Loucy (cell line): ENCODE measurements around the gene APBA3.

Experiments used
- H2AFZ ChIP-seq: fragments of 200-600 bp; sonication (generic); 2 replicates; pipeline ENCODE4 v1.6.0; 2016; ENCODE audit warnings: antibody characterized with exemption, mild to moderate bottlenecking, low read length, moderate library complexity
- H3F3A ChIP-seq: fragments of 200-600 bp; 2 replicates; pipeline ENCODE4 v1.6.0; 2016; ENCODE audit warnings: antibody characterized with exemption, low read depth, mild to moderate bottlenecking
- H3K27me3 ChIP-seq: fragments of 200-600 bp; sonication (generic); 2 replicates; pipeline ENCODE4 v1.6.1; 2014; ENCODE audit warnings: low read length, mild to moderate bottlenecking; ENCODE audit not compliant: insufficient read depth, poor library complexity, severe bottlenecking
- H3K36me3 ChIP-seq: fragments of 200-600 bp; sonication (generic); 2 replicates; pipeline ENCODE4 v1.6.1; 2016; ENCODE audit warnings: low read length; ENCODE audit not compliant: insufficient read depth
- H3K4me1 ChIP-seq: fragments of 200-600 bp; sonication (generic); 2 replicates; pipeline ENCODE4 v1.5.1; 2014; ENCODE audit warnings: low read length, mild to moderate bottlenecking; ENCODE audit not compliant: insufficient read depth, poor library complexity, severe bottlenecking
- H3K4me2 ChIP-seq: fragments of 200-600 bp; sonication (generic); 2 replicates; pipeline ENCODE4 v1.6.0; 2014; ENCODE audit warnings: antibody characterized with exemption, low read length, low read depth, mild to moderate bottlenecking; ENCODE audit not compliant: poor library complexity, severe bottlenecking
- H3K4me3 ChIP-seq: fragments of 200-600 bp; sonication (generic); 2 replicates; pipeline ENCODE4 v1.5.1; 2014; ENCODE audit warnings: low read length, mild to moderate bottlenecking, mixed read lengths; ENCODE audit not compliant: poor library complexity, severe bottlenecking
- H3K79me2 ChIP-seq: fragments of 200-600 bp; sonication (generic); 2 replicates; pipeline ENCODE4 v1.6.1; 2014; ENCODE audit warnings: low read length; ENCODE audit not compliant: insufficient read depth
- H3K9ac ChIP-seq: fragments of 200-600 bp; sonication (generic); 2 replicates; pipeline ENCODE4 v1.6.0; 2014; ENCODE audit warnings: mild to moderate bottlenecking, low read depth, low read length, moderate library complexity; ENCODE audit not compliant: poor library complexity, severe bottlenecking
- H3K9me2 ChIP-seq: fragments of 200-600 bp; sonication (generic); replicated peaks from 2 replicates; pipeline ENCODE4 v1.6.1; 2016; ENCODE audit warnings: low read depth, low read length, mixed read lengths
- H3K9me3 ChIP-seq: fragments of 200-600 bp; sonication (generic); 2 replicates; pipeline ENCODE4 v1.6.1; 2014; ENCODE audit warnings: mild to moderate bottlenecking, antibody characterized with exemption, low read length, low read depth; ENCODE audit not compliant: insufficient read depth
- H4K20me1 ChIP-seq: fragments of 200-600 bp; sonication (generic); 2 replicates; pipeline ENCODE4 v1.6.0; 2014; ENCODE audit warnings: antibody characterized with exemption, low read length, mild to moderate bottlenecking; ENCODE audit not compliant: insufficient read depth, poor library complexity, severe bottlenecking
- CTCF ChIP-seq: fragments of 200-600 bp; sonication (generic); conservative IDR thresholded peaks from 2 replicates; pipeline ENCODE4 v1.5.1; 2014; ENCODE audit warnings: mild to moderate bottlenecking, antibody characterized with exemption, low read length
- EZH2phosphoT487 ChIP-seq: fragments of 200-600 bp; IDR thresholded peaks from 2 replicates; pipeline ENCODE4 v1.6.1; 2018; ENCODE audit warnings: antibody characterized with exemption, mild to moderate bottlenecking, moderate library complexity, borderline replicate concordance

Gene APBA3

GRCh38 chr19:3782330-3782729, 20.8 kb upstream of the APBA3 start:
- Histone ChIP-seq H2AFZ (no peak overlapping the region), H3K4me3 (no peak overlapping the region)

GRCh38 chr19:3781603-3782002, 20.1 kb upstream of the APBA3 start:
- no peaks in the 10 kb centered on the region for H3K9me2 ChIP-seq
- H3K9ac ChIP-seq, result no peak overlapping the region
- no peak for TF ChIP-seq EZH2phosphoT487
- no peak for TF ChIP-seq CTCF
- peaks cover 15% of the 10 kb centered on the region for H3K79me2 ChIP-seq
- peaks cover 8% of the 10 kb centered on the region for H3K4me1 ChIP-seq
- peaks cover 4% of the 10 kb centered on the region for H3K27me3 ChIP-seq
- H3K4me2 ChIP-seq, result no peak overlapping the region
- H2AFZ ChIP-seq, result no peak overlapping the region
- no peaks in the 10 kb centered on the region for H4K20me1 ChIP-seq
- no peaks in the 10 kb centered on the region; the same call in 1 of the 2 replicates for H3K9me3 ChIP-seq
- H3K36me3 ChIP-seq, result peaks cover 5% of the 10 kb centered on the region; the same call in 1 of the 2 replicates
- no peaks in the 10 kb centered on the region for H3F3A ChIP-seq
- H3K4me3 ChIP-seq, result no peak overlapping the region

More at GRCh38 chr19:3782330-3782729, 20.8 kb upstream of the APBA3 start:
- Histone ChIP-seq H3K9me2 (no peaks in the 10 kb centered on the region), H3K4me1 (peaks cover 9% of the 10 kb centered on the region), H3K36me3 (peaks cover 5% of the 10 kb centered on the region; the same call in 1 of the 2 replicates), H3K79me2 (peaks cover 15% of the 10 kb centered on the region), H3F3A (no peaks in the 10 kb centered on the region), H4K20me1 (no peaks in the 10 kb centered on the region), H3K9me3 (no peaks in the 10 kb centered on the region; the same call in 1 of the 2 replicates), H3K27me3 (peaks cover 4% of the 10 kb centered on the region), H3K4me2 (no peak overlapping the region), H3K9ac (no peak overlapping the region)
- no peak for TF ChIP-seq CTCF
- TF ChIP-seq EZH2phosphoT487, result no peak

GRCh38 chr19:3780786-3781304, 19.4 kb upstream of the APBA3 start:
- H3K79me2 ChIP-seq, result peaks cover 12% of the 10 kb centered on the region
- no peak overlapping the region for H3K4me3 ChIP-seq
- H3K4me1 ChIP-seq, result peaks cover 6% of the 10 kb centered on the region
- H3K9me3 ChIP-seq, result no peaks in the 10 kb centered on the region; the same call in 1 of the 2 replicates
- H3F3A ChIP-seq, result no peaks in the 10 kb centered on the region
- TF ChIP-seq CTCF (no peak), EZH2phosphoT487 (no peak)
- H3K4me2 ChIP-seq, result no peak overlapping the region
- no peak overlapping the region for H2AFZ ChIP-seq
- H3K9ac ChIP-seq, result no peak overlapping the region
- no peaks in the 10 kb centered on the region for H3K9me2 ChIP-seq
- no peaks in the 10 kb centered on the region for H4K20me1 ChIP-seq
- H3K27me3 ChIP-seq, result peaks cover 2% of the 10 kb centered on the region
- peaks cover 5% of the 10 kb centered on the region; the same call in 1 of the 2 replicates for H3K36me3 ChIP-seq
